Measurements from ENCODE around the gene ANKRD39. TPM values are rescaled to one million over a fixed set of nuclear protein-coding genes. Genes with fewer than 3 reads are reported as not detected.

ANKRD39 gene
- total and polyA plus RNA-seq, 4 donors, result 4.7 to 22.7 (median 10.7) TPM

DNA sequence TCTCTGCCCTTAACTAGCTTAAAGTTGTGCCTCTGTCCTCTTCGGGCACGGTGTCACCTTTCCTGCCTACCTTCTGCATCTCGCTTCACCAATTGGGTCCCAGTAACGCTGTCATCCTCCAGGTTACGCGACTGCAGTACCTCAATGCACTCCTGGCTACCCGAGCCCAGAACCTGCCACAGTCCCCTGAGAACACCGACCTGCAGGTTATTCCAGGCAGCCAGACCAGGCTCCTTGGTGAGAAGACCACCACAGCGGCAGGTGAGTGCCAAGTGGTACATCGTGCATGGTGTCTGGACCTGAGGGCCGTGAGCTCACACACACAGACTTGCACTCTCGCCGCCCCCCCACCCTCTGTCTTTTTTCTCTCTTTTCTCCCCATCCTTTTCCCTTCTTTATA lies 28.9 kb downstream of the ANKRD39 start:
- H3K9me3 ChIP-seq (ENCODE audit: control insufficient read depth in 4 of 4, low read length in 3 of 4), result no peaks in the 10 kb centered on the region
- H3K4me1 ChIP-seq (ENCODE audit: control insufficient read depth in 4 of 4, insufficient read depth in 4 of 4, low read length in 3 of 4), result peaks cover 15 to 46% (median 42%) of the 10 kb centered on the region in 4 donors
- 98% methylated on average over 13 of the region's 13 CpGs for WGBS
- no peak overlapping the region for H3K9ac ChIP-seq (ENCODE audit: low read depth in 1 of 2, low read length in 2 of 2)
- peaks cover 17 to 43% (median 28%) of the 10 kb centered on the region in 4 donors for H3K36me3 ChIP-seq (ENCODE audit: control insufficient read depth in 4 of 4, insufficient read depth in 3 of 4, low read depth in 1 of 4, low read length in 3 of 4)
- no peak overlapping the region for H3K27ac ChIP-seq (ENCODE audit: low read depth in 1 of 2, low read length in 2 of 2)
- no peaks in the 10 kb centered on the region for H3K27me3 ChIP-seq (ENCODE audit: control insufficient read depth in 4 of 4, insufficient read depth in 4 of 4, low read length in 3 of 4)
- DNase-seq (ENCODE audit: low spot score), result no peak
- TF ChIP-seq, protein P1, sequence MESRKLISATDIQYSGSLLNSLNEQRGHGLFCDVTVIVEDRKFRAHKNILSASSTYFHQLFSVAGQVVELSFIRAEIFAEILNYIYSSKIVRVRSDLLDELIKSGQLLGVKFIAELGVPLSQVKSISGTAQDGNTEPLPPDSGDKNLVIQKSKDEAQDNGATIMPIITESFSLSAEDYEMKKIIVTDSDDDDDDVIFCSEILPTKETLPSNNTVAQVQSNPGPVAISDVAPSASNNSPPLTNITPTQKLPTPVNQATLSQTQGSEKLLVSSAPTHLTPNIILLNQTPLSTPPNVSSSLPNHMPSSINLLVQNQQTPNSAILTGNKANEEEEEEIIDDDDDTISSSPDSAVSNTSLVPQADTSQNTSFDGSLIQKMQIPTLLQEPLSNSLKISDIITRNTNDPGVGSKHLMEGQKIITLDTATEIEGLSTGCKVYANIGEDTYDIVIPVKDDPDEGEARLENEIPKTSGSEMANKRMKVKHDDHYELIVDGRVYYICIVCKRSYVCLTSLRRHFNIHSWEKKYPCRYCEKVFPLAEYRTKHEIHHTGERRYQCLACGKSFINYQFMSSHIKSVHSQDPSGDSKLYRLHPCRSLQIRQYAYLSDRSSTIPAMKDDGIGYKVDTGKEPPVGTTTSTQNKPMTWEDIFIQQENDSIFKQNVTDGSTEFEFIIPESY (IDR thresholded peaks at IDR 0.05), result no peak
- TF ChIP-seq JUND (IDR thresholded peaks at IDR 0.05) (no peak), GABPA (IDR thresholded peaks at IDR 0.05 in 1 of 2, conservative IDR thresholded peaks at IDR 0.05 in 1 of 2) (no peak), FOXA2 (IDR thresholded peaks at IDR 0.05) (no peak), NR2F2 (IDR thresholded peaks at IDR 0.05) (no peak), HNF4A (conservative IDR thresholded peaks at IDR 0.05) (no peak), FOXA1 (IDR thresholded peaks at IDR 0.05) (no peak), SP1 (IDR thresholded peaks at IDR 0.05) (no peak), RAD21 (IDR thresholded peaks at IDR 0.05) (no peak)
- TF ChIP-seq, protein P2, sequence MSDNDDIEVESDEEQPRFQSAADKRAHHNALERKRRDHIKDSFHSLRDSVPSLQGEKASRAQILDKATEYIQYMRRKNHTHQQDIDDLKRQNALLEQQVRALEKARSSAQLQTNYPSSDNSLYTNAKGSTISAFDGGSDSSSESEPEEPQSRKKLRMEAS (IDR thresholded peaks at IDR 0.05), result no peak
- no peak overlapping the region for H3K4me3 ChIP-seq (ENCODE audit: low read depth in 1 of 3, low read length in 3 of 3)

DNA sequence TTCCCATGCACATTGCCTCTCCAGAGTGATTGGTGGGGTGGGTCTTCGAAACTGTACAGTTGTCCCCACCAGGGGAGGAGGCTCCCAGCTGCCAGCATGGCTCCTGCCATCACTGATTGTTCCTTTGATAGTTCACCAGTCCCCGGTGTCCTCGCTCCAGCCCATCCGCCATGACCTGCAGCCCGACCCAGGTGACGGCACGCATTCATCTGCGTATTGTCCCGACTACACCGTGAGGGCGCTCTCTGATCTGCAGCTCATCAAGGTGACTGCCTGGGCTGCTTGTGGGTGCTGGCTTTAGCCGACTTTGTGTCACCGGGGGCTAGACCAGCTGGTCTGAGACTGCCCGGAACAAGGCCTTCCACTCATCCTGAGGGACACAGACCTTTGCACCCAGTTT lies 29.4 kb downstream of the ANKRD39 start:
- 97% methylated on average over 14 of the region's 14 CpGs for WGBS
- Histone ChIP-seq H3K27ac (ENCODE audit: low read depth in 1 of 2, low read length in 2 of 2) (no peak overlapping the region), H3K4me1 (ENCODE audit: control insufficient read depth in 4 of 4, insufficient read depth in 4 of 4, low read length in 3 of 4) (peaks cover 15 to 46% (median 42%) of the 10 kb centered on the region in 4 donors), H3K9ac (ENCODE audit: low read depth in 1 of 2, low read length in 2 of 2) (no peak overlapping the region), H3K9me3 (ENCODE audit: control insufficient read depth in 4 of 4, low read length in 3 of 4) (no peaks in the 10 kb centered on the region), H3K36me3 (ENCODE audit: control insufficient read depth in 4 of 4, insufficient read depth in 3 of 4, low read depth in 1 of 4, low read length in 3 of 4) (peaks cover 17 to 43% (median 29%) of the 10 kb centered on the region in 4 donors), H3K27me3 (ENCODE audit: control insufficient read depth in 4 of 4, insufficient read depth in 4 of 4, low read length in 3 of 4) (no peaks in the 10 kb centered on the region), H3K4me3 (ENCODE audit: low read depth in 1 of 3, low read length in 3 of 3) (no peak overlapping the region)
- DNase-seq (ENCODE audit: low spot score), result no peak
- no peak for TF ChIP-seq EGR1 (IDR thresholded peaks at IDR 0.05; ENCODE audit: low read depth in 2 of 2)
- TF ChIP-seq, protein P3, sequence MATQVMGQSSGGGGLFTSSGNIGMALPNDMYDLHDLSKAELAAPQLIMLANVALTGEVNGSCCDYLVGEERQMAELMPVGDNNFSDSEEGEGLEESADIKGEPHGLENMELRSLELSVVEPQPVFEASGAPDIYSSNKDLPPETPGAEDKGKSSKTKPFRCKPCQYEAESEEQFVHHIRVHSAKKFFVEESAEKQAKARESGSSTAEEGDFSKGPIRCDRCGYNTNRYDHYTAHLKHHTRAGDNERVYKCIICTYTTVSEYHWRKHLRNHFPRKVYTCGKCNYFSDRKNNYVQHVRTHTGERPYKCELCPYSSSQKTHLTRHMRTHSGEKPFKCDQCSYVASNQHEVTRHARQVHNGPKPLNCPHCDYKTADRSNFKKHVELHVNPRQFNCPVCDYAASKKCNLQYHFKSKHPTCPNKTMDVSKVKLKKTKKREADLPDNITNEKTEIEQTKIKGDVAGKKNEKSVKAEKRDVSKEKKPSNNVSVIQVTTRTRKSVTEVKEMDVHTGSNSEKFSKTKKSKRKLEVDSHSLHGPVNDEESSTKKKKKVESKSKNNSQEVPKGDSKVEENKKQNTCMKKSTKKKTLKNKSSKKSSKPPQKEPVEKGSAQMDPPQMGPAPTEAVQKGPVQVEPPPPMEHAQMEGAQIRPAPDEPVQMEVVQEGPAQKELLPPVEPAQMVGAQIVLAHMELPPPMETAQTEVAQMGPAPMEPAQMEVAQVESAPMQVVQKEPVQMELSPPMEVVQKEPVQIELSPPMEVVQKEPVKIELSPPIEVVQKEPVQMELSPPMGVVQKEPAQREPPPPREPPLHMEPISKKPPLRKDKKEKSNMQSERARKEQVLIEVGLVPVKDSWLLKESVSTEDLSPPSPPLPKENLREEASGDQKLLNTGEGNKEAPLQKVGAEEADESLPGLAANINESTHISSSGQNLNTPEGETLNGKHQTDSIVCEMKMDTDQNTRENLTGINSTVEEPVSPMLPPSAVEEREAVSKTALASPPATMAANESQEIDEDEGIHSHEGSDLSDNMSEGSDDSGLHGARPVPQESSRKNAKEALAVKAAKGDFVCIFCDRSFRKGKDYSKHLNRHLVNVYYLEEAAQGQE (IDR thresholded peaks at IDR 0.05), result no peak
- TF ChIP-seq HNF4A (conservative IDR thresholded peaks at IDR 0.05), result no peak
- TF ChIP-seq JUND (IDR thresholded peaks at IDR 0.05), result no peak
- TF ChIP-seq SP1 (IDR thresholded peaks at IDR 0.05), result no peak
- no peak for TF ChIP-seq FOXA1 (IDR thresholded peaks at IDR 0.05)
- no peak for TF ChIP-seq TAF1 (conservative IDR thresholded peaks at IDR 0.05)
- TF ChIP-seq HNF4G (IDR thresholded peaks at IDR 0.05), result no peak
- no peak for TF ChIP-seq RAD21 (IDR thresholded peaks at IDR 0.05)
- TF ChIP-seq, protein P2 (IDR thresholded peaks at IDR 0.05), result no peak
- TF ChIP-seq GABPA (IDR thresholded peaks at IDR 0.05 in 1 of 2, conservative IDR thresholded peaks at IDR 0.05 in 1 of 2), result no peak
- TF ChIP-seq, protein P4, sequence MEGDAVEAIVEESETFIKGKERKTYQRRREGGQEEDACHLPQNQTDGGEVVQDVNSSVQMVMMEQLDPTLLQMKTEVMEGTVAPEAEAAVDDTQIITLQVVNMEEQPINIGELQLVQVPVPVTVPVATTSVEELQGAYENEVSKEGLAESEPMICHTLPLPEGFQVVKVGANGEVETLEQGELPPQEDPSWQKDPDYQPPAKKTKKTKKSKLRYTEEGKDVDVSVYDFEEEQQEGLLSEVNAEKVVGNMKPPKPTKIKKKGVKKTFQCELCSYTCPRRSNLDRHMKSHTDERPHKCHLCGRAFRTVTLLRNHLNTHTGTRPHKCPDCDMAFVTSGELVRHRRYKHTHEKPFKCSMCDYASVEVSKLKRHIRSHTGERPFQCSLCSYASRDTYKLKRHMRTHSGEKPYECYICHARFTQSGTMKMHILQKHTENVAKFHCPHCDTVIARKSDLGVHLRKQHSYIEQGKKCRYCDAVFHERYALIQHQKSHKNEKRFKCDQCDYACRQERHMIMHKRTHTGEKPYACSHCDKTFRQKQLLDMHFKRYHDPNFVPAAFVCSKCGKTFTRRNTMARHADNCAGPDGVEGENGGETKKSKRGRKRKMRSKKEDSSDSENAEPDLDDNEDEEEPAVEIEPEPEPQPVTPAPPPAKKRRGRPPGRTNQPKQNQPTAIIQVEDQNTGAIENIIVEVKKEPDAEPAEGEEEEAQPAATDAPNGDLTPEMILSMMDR (IDR thresholded peaks at IDR 0.05; ENCODE audit: low read depth, low read length, missing input control), result no peak
